Lung (tissue), 12 donors: ENCODE measurements around the gene LTB4R. TPM values are rescaled to one million over a fixed set of nuclear protein-coding genes. Genes with fewer than 3 reads are reported as not detected.

Source experiments
- ATAC-seq: fragments of 200-7000 bp; cut with Tn5 transposase; one replicate; pipeline ENCODE4 v1.9.1; 2020; ENCODE audit warnings: moderate number of reproducible peaks; ENCODE audit not compliant: insufficient read depth, low FRiP score
- DNase-seq, 3 donors: peaks; one replicate each; pipeline ENCODE4 v3.0.0-alpha.2; 2013 to 2017
- H3K27ac ChIP-seq, 2 donors: one replicate each; pipeline ENCODE4 v1.5.1; 2013; ENCODE audit warnings: mild to moderate bottlenecking in 2 of 2, moderate library complexity in 2 of 2, control low read depth in 1 of 2, inconsistent platforms in 1 of 2, low read depth in 1 of 2, low read length in 1 of 2
- H3K27me3 ChIP-seq, 3 donors: one replicate each; pipeline ENCODE4 v1.5.1; 2013; ENCODE audit warnings: low read length in 2 of 3; ENCODE audit not compliant: control insufficient read depth in 3 of 3, insufficient read depth in 3 of 3
- H3K36me3 ChIP-seq, 4 donors: one replicate each; pipeline ENCODE4 v1.5.1; 2013; ENCODE audit warnings: low read length in 4 of 4, mild to moderate bottlenecking in 1 of 4, moderate library complexity in 1 of 4; ENCODE audit not compliant: control insufficient read depth in 4 of 4, insufficient read depth in 4 of 4
- H3K4me1 ChIP-seq, 5 donors: one replicate each; pipeline ENCODE4 v1.5.1; 2013; ENCODE audit warnings: low read length in 5 of 5, mild to moderate bottlenecking in 2 of 5, moderate library complexity in 1 of 5; ENCODE audit not compliant: control insufficient read depth in 5 of 5, insufficient read depth in 5 of 5
- H3K4me3 ChIP-seq: one replicate; pipeline ENCODE4 v1.5.1; 2013; ENCODE audit warnings: mild to moderate bottlenecking, control low read depth, moderate library complexity
- H3K9ac ChIP-seq, 2 donors: one replicate each; pipeline ENCODE4 v1.5.1; 2013; ENCODE audit warnings: low read length in 2 of 2, control low read depth in 1 of 2; ENCODE audit not compliant: insufficient read depth in 1 of 2
- H3K9me3 ChIP-seq, 4 donors: one replicate each; pipeline ENCODE4 v1.5.1; 2013; ENCODE audit warnings: low read length in 3 of 4, mild to moderate bottlenecking in 1 of 4, moderate library complexity in 1 of 4; ENCODE audit not compliant: control insufficient read depth in 4 of 4, insufficient read depth in 3 of 4
- CTCF ChIP-seq: IDR thresholded peaks from 2 replicates; pipeline ENCODE4 v1.5.1; 2012; ENCODE audit warnings: mild to moderate bottlenecking; ENCODE audit errors: control extremely low read depth, extremely low read depth
- WGBS, 2 donors: extraction: QIAGEN DNeasy Blood & Tissue Kit; methylation state at CpG; one replicate each; pipeline ENCODE4 v1.1.7; 2013; 5-methylcytosine and 5-hydroxymethylcytosine counted together
- polyA plus RNA-seq, 2 donors: library from polyadenylated mRNA; stranded (reverse); fragments of 200-250 nt; gene quantifications; one replicate each; pipeline ENCODE4 v1.2.1, GENCODE V29; 2013
- total RNA-seq, 2 donors: library from RNA; depleted of rRNA in 1 of 2; stranded (reverse); fragments of >200 nt in 1 of 2; gene quantifications; one replicate each; pipeline ENCODE4 v1.2.1, GENCODE V29; 2014 to 2021
- donor health status: control.
- donor health status: control.
- donor health status: Bipolar disorder and iron deficiency.
- donor health status: healthy.
- donor health status: DM: yes; HTN: yes; CAD: no.

The LTB4R gene
- total and polyA plus RNA-seq, 4 donors: 4.4 to 47.0 (median 11.0) TPM

- no peak for TF ChIP-seq CTCF
- ATAC-seq (no peak), DNase-seq (no peak)
- 92 to 93% methylated on average over 5 of the region's 5 CpGs for WGBS, 2 donors
- no peak overlapping the region for H3K9ac ChIP-seq
- H3K9me3 ChIP-seq: no peaks in the 10 kb centered on the region
- H3K4me3 ChIP-seq: no peak overlapping the region
- peaks cover 0 to 20% (median 9%) of the 10 kb centered on the region in 5 donors for H3K4me1 ChIP-seq
- no peaks in the 10 kb centered on the region for H3K27me3 ChIP-seq
- no peak overlapping the region for H3K27ac ChIP-seq
- H3K36me3 ChIP-seq: no peaks in the 10 kb centered on the region
Observed at GRCh38 chr14:24363401-24363800, 52.1 kb downstream of the LTB4R start.

DNA sequence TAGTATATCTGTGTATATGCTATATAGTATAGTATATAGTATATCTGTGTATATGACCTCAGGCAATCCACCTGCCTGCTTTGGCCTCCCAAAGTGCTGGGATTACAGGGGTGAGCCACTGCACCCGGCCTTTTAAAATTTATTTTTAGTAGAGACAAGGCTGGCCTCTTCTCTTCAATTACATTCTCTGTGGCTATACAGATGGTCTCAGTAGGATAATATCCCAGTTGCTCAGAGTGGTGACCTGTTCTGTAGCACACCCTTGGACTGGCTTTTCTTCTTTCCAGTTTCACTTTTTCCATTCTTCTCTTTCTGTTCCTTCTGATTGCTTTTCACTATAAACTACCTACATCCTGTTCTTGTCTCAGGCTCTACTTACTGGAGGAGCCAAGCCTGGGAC lies 53.5 kb downstream of the LTB4R start:
- TF ChIP-seq CTCF: no peak
- Histone ChIP-seq H3K4me1 (peaks cover 0 to 27% (median 9%) of the 10 kb centered on the region in 5 donors), H3K36me3 (no peaks in the 10 kb centered on the region), H3K9ac (no peak overlapping the region), H3K27ac (no peak overlapping the region), H3K27me3 (no peaks in the 10 kb centered on the region), H3K9me3 (no peaks in the 10 kb centered on the region), H3K4me3 (no peak overlapping the region)
- ATAC-seq: no peak
- WGBS, 2 donors: 54 to 70% methylated on average over 1 of the region's 1 CpG
- DNase-seq: no peak

DNA sequence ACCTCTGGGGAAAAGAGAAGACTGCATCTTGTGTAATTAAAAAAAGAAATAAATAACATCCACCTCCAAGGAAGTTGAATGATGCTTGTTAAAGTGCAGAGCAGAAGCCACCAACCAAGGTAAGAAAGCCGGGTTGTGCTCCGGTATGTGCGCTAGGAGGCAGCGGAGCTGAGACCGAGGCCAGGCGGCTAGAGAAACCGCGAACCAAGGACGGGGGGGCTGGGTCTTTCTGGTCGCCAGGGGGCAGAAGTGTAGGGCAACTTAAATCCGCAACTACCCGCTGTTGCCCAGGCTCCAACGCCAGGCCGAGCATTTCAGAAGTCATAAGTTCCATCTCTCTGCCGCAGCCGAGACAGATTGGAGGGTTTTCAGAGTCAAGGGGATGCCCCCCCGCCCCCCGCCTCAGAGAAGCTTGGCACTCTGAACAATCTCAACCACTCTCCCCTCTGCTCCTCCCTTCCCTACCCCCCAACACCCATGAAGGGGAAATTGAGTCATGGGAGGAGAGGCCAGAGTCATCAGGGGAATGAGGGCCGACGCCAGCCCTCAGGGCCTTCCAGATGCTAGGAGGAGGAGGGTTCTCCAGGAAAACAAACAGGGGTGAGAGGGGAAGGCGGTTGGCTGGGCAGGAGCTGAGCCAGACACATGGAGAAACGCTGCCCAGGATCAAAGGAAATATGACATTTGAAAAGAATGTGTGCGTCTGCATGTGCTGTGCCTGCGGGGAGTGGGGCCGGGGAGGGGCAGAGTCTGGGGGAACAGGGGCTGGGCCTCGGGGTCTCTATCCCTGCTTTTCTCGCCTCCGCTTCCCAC lies 54.5 kb downstream of the LTB4R start:
- peak; percentile 93 to 96 (median 93) for DNase-seq
- no peaks in the 10 kb centered on the region for H3K9me3 ChIP-seq
- TF ChIP-seq CTCF: peak; percentile 73
- H3K4me3 ChIP-seq: peak overlapping the region; percentile 37
- WGBS, 2 donors: 5 to 10% methylated on average over 28 of the region's 28 CpGs
- no peaks in the 10 kb centered on the region for H3K27me3 ChIP-seq
- peak; percentile 37 for ATAC-seq
- H3K27ac ChIP-seq: peak overlapping the region; percentile 71 to 78
- H3K9ac ChIP-seq: peak overlapping the region in 1 of 2 donors; percentile 66
- peaks cover 0 to 35% (median 12%) of the 10 kb centered on the region in 5 donors for H3K4me1 ChIP-seq
- no peaks in the 10 kb centered on the region for H3K36me3 ChIP-seq

DNA sequence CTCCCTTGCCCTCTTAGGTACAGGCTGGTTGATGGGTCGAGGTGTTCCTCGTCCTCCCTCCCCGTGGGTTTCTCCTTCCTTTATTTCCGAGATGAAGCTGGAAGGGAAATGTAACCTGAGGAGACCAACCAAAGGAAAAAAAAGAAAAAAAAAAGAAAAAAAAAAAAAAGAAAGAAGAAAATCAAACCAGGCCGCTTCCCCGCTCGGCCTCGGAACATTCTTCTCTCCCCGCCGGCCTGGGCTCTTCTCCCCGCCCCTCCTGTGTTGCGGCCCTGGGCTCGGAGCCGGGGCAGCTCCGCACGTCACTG lies 55.1 kb downstream of the LTB4R start:
- peaks cover 0 to 40% (median 12%) of the 10 kb centered on the region in 5 donors for H3K4me1 ChIP-seq
- peak; percentile 0 for ATAC-seq
- DNase-seq: peak in 1 of 3 donors; percentile 96
- H3K4me3 ChIP-seq: peak overlapping the region; percentile 37
- H3K27me3 ChIP-seq: no peaks in the 10 kb centered on the region
- no peak for TF ChIP-seq CTCF
- H3K9me3 ChIP-seq: no peaks in the 10 kb centered on the region
- H3K9ac ChIP-seq: peak overlapping the region in 1 of 2 donors; percentile 66
- H3K27ac ChIP-seq: peak overlapping the region; percentile 71 to 78
- H3K36me3 ChIP-seq: no peaks in the 10 kb centered on the region
- WGBS, 2 donors: 4 to 5% methylated on average over 13 to 16 of the region's 16 CpGs
